ENCODE measurements around the gene SLC45A3.

DNA sequence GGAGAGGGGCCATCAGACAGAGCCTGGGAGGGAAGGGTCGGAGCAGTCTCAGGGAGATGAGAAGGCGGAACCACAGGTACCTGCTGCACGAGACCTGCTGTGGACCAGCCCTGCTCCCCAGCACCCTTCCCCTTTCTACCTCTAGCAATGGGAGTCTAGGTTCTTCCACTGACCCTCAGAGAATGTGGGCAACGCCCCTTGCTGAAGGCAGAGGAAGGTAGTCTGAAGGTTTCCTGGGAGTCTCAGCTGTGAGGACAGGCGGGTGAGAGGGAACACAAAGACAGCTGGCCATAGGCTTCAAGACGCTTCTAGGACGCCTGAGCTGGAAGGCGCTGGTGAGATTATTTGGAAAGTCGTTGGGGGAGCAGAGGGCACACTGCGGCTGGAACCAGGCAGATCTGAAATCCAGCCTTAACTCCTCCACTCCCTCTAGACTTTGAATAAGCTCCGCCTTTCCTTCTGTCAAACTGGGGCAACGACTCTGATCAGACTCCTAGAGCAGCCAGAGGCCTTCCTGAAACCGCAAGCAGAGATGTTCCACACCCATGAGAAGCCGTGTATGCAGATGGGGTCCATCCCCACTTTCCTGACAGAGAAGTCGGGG, 18.1 kb downstream of the SLC45A3 start:
- TF ChIP-seq, protein P1, sequence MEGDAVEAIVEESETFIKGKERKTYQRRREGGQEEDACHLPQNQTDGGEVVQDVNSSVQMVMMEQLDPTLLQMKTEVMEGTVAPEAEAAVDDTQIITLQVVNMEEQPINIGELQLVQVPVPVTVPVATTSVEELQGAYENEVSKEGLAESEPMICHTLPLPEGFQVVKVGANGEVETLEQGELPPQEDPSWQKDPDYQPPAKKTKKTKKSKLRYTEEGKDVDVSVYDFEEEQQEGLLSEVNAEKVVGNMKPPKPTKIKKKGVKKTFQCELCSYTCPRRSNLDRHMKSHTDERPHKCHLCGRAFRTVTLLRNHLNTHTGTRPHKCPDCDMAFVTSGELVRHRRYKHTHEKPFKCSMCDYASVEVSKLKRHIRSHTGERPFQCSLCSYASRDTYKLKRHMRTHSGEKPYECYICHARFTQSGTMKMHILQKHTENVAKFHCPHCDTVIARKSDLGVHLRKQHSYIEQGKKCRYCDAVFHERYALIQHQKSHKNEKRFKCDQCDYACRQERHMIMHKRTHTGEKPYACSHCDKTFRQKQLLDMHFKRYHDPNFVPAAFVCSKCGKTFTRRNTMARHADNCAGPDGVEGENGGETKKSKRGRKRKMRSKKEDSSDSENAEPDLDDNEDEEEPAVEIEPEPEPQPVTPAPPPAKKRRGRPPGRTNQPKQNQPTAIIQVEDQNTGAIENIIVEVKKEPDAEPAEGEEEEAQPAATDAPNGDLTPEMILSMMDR (IDR thresholded peaks at IDR 0.05): no peak
- TF ChIP-seq POLR2A (IDR thresholded peaks at IDR 0.05) (no peak), POLR2AphosphoS5 (IDR thresholded peaks at IDR 0.05; ENCODE audit: insufficient read depth in 1 of 2, low read depth in 1 of 2) (no peak)
